OCI-LY3 (cell line): Measurements from ENCODE around the gene OSCP1.

Experiments used
- H2AFZ ChIP-seq: fragments of 200-600, 300-600 bp; shearing (Covaris generic); 2 replicates; pipeline ENCODE4 v1.6.0; 2014; ENCODE audit warnings: antibody characterized with exemption, low read depth, low read length
- H3K27ac ChIP-seq: fragments of 200-600, 300-600 bp; sonication (generic); 2 replicates; pipeline ENCODE4 v1.5.1; 2014; ENCODE audit warnings: mild to moderate bottlenecking, low read length, moderate library complexity, mixed read lengths
- H3K27me3 ChIP-seq: fragments of 200-600, 300-600 bp; sonication (generic); 2 replicates; pipeline ENCODE4 v1.6.1; 2014; ENCODE audit warnings: low read depth, low read length, mixed read lengths
- H3K36me3 ChIP-seq: fragments of 200-600, 300-600 bp; sonication (generic); replicated peaks from 2 replicates; pipeline ENCODE3; 2014; ENCODE audit warnings: low read depth, low read length, mixed read lengths
- H3K4me1 ChIP-seq: fragments of 300-600, 200-600 bp; sonication (generic); 2 replicates; pipeline ENCODE4 v1.6.1; 2014; ENCODE audit warnings: low read length, mixed read lengths
- H3K4me2 ChIP-seq: fragments of 200-600, 300-600 bp; sonication (generic); 2 replicates; pipeline ENCODE4 v1.6.1; 2014; ENCODE audit warnings: low read length, mixed read lengths
- H3K4me3 ChIP-seq: fragments of 300-600, 200-600 bp; sonication (generic); 2 replicates; pipeline ENCODE4 v1.5.1; 2014; ENCODE audit warnings: antibody characterized with exemption, mild to moderate bottlenecking, low read length, moderate library complexity
- H3K79me2 ChIP-seq: fragments of 300-600, 200-600 bp; shearing (Covaris generic); 2 replicates; pipeline ENCODE4 v1.6.1; 2014; ENCODE audit warnings: mild to moderate bottlenecking, low read length, mixed read lengths
- H3K9ac ChIP-seq: fragments of 300-600, 200-600 bp; shearing (Covaris generic); 2 replicates; pipeline ENCODE4 v1.6.0; 2014; ENCODE audit warnings: mild to moderate bottlenecking, low read length, moderate library complexity
- H3K9me3 ChIP-seq: fragments of 200-600, 300-600 bp; shearing (Covaris generic); 2 replicates; pipeline ENCODE4 v1.6.1; 2014; ENCODE audit warnings: low read length, mixed read lengths; ENCODE audit not compliant: insufficient read depth
- H4K20me1 ChIP-seq: fragments of 200-600, 300-600 bp; sonication (generic); 2 replicates; pipeline ENCODE4 v1.6.1; 2016; ENCODE audit warnings: low read length, mixed read lengths; ENCODE audit not compliant: insufficient read depth
- EZH2phosphoT487 ChIP-seq: fragments of 200-600 bp; shearing (Covaris generic); IDR thresholded peaks from 2 replicates; pipeline ENCODE4 v1.6.1; 2018; ENCODE audit warnings: antibody characterized with exemption, mixed run types, low read depth
- TF ChIP-seq, protein P1 (sequence below): fragments of 200-600, 300-600 bp; sonication (generic); IDR thresholded peaks from 2 replicates; pipeline ENCODE4 v1.5.1; 2014; ENCODE audit warnings: antibody characterized with exemption, low read length, low read depth

The OSCP1 gene

GRCh38 chr1:36389999-36390398 lies 60.3 kb downstream of the OSCP1 start:
- Histone ChIP-seq H3K27me3 (no peaks in the 10 kb centered on the region), H3K4me3 (no peak overlapping the region), H3K27ac (no peak overlapping the region), H2AFZ (no peak overlapping the region), H3K9me3 (no peaks in the 10 kb centered on the region), H3K79me2 (peaks cover 4% of the 10 kb centered on the region), H3K36me3 (peaks cover 6% of the 10 kb centered on the region), H3K9ac (no peak overlapping the region), H4K20me1 (no peaks in the 10 kb centered on the region), H3K4me2 (no peak overlapping the region), H3K4me1 (peaks cover 35% of the 10 kb centered on the region)
- TF ChIP-seq, protein P1, sequence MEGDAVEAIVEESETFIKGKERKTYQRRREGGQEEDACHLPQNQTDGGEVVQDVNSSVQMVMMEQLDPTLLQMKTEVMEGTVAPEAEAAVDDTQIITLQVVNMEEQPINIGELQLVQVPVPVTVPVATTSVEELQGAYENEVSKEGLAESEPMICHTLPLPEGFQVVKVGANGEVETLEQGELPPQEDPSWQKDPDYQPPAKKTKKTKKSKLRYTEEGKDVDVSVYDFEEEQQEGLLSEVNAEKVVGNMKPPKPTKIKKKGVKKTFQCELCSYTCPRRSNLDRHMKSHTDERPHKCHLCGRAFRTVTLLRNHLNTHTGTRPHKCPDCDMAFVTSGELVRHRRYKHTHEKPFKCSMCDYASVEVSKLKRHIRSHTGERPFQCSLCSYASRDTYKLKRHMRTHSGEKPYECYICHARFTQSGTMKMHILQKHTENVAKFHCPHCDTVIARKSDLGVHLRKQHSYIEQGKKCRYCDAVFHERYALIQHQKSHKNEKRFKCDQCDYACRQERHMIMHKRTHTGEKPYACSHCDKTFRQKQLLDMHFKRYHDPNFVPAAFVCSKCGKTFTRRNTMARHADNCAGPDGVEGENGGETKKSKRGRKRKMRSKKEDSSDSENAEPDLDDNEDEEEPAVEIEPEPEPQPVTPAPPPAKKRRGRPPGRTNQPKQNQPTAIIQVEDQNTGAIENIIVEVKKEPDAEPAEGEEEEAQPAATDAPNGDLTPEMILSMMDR = no peak
- TF ChIP-seq EZH2phosphoT487 = no peak

GRCh38 chr1:36389261-36389660 lies 61.0 kb downstream of the OSCP1 start:
- peaks cover 6% of the 10 kb centered on the region for H3K36me3 ChIP-seq
- H3K4me1 ChIP-seq = peaks cover 40% of the 10 kb centered on the region
- H3K79me2 ChIP-seq = peaks cover 11% of the 10 kb centered on the region
- H3K27ac ChIP-seq = no peak overlapping the region
- TF ChIP-seq, protein P1 = no peak
- no peak for TF ChIP-seq EZH2phosphoT487
- 0 out of 2 replicates have a peak, but pooled peaks cover 4% of the 10 kb centered on the region for H4K20me1 ChIP-seq
- H3K27me3 ChIP-seq = no peaks in the 10 kb centered on the region
- H3K9ac ChIP-seq = no peak overlapping the region
- no peaks in the 10 kb centered on the region for H3K9me3 ChIP-seq
- H3K4me2 ChIP-seq = no peak overlapping the region
- no peak overlapping the region for H2AFZ ChIP-seq
- no peak overlapping the region for H3K4me3 ChIP-seq

DNA sequence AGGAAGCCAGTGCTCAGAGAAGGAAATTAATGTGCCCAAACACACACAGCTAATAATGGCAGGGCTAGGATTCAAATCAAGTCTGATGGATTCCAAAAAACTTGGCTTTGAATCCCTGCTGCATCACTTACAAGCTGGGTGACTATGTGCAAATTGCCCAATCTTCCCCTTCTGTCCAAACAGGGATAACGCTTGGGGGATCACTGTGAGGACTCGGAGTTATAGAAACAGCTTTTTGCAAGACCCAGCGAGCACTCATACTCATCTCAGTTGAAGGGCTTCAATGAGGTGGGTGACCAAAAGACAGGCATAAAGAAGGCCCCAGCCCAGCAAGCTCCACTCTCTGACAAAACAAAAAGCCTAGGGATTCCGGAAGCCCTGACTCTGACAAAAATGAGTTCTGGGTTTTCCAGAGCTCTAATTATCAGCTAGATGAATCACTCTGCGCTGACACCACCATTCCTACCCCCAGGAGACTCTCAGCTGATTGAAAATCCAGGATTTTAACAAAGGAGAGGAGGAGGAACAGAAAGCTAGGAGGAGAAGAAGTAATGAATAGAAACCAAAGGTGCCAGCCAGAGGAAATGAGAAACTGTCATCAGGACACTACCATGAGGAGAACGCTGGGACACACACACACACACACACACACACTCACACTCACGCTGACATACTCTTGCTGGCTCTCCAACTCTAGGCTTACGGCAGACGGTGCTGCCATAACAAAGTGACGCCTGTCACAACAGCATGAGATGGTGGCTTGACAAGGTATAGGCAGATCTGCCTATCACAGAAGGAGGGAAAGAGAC lies 62.9 kb downstream of the OSCP1 start:
- Histone ChIP-seq H3K4me3 (peak overlapping the region; percentile 92), H3K4me1 (peaks cover 40% of the 10 kb centered on the region), H2AFZ (no peak overlapping the region), H3K27ac (peak overlapping the region; percentile 91), H3K79me2 (peaks cover 15% of the 10 kb centered on the region), H4K20me1 (0 out of 2 replicates have a peak, but pooled peaks cover 4% of the 10 kb centered on the region), H3K9me3 (no peaks in the 10 kb centered on the region), H3K4me2 (peak overlapping the region; percentile 99), H3K9ac (peak overlapping the region; percentile 94), H3K27me3 (no peaks in the 10 kb centered on the region), H3K36me3 (peaks cover 6% of the 10 kb centered on the region)
- TF ChIP-seq, protein P1 = no peak
- TF ChIP-seq EZH2phosphoT487 = no peak

- Histone ChIP-seq H3K9ac (peak overlapping the region; percentile 94), H2AFZ (peak overlapping the region; percentile 64; the same call in 1 of the 2 replicates), H3K27ac (peak overlapping the region; percentile 91), H3K4me2 (peak overlapping the region; percentile 99), H3K9me3 (no peaks in the 10 kb centered on the region), H4K20me1 (0 out of 2 replicates have a peak, but pooled peaks cover 4% of the 10 kb centered on the region), H3K79me2 (peaks cover 15% of the 10 kb centered on the region), H3K4me1 (peaks cover 40% of the 10 kb centered on the region), H3K4me3 (peak overlapping the region; percentile 92), H3K27me3 (no peaks in the 10 kb centered on the region), H3K36me3 (peaks cover 5% of the 10 kb centered on the region)
- TF ChIP-seq, protein P1 = no peak
- TF ChIP-seq EZH2phosphoT487 = no peak
Observed at GRCh38 chr1:36386265-36387140, 63.7 kb downstream of the OSCP1 start.
